Inflammatory macrophage treated with lipopolysaccharide for 1 hour (primary cell): ENCODE data around the gene ANK2.
"Not testable (repeated sequence)": the region's sequence is repeated elsewhere in the genome, so short reads cannot be mapped to it uniquely, and the experiment has no call there.

ENCODE experiments used
- DNase-seq, 2 donors: peaks; one replicate each; pipeline ENCODE4 v3.0.0-alpha.2; 2020 to 2022

ANK2 gene

GRCh38 chr4:113222471-113222870 is 173.0 kb downstream of the ANK2 start:
- no peak for DNase-seq

- DNase-seq = no peak
Measured at GRCh38 chr4:113223001-113223400, 173.5 kb downstream of the ANK2 start.

GRCh38 chr4:113232194-113232593 is 182.7 kb downstream of the ANK2 start:
- no peak for DNase-seq

- no peak for DNase-seq
Measured at GRCh38 chr4:113236916-113237315, 187.5 kb downstream of the ANK2 start.

GRCh38 chr4:113243312-113243711 is 193.9 kb downstream of the ANK2 start:
- DNase-seq = no peak

GRCh38 chr4:113244747-113245146 is 195.3 kb downstream of the ANK2 start:
- DNase-seq = not testable (repeated sequence)

- no peak for DNase-seq
Measured at GRCh38 chr4:113248320-113248719, 198.9 kb downstream of the ANK2 start.

GRCh38 chr4:113255628-113256027 is 206.2 kb downstream of the ANK2 start:
- DNase-seq = no peak

GRCh38 chr4:113256946-113257345 is 207.5 kb downstream of the ANK2 start:
- DNase-seq = no peak

- no peak for DNase-seq
Measured at GRCh38 chr4:113260688-113261087, 211.2 kb downstream of the ANK2 start.

- DNase-seq = no peak
Measured at GRCh38 chr4:113263274-113263673, 213.8 kb downstream of the ANK2 start.

GRCh38 chr4:113270520-113271319 is 221.3 kb downstream of the ANK2 start:
- no peak for DNase-seq

- no peak for DNase-seq
Measured at GRCh38 chr4:113272523-113272922, 223.1 kb downstream of the ANK2 start.

- no peak for DNase-seq
Measured at GRCh38 chr4:113273721-113274220, 224.3 kb downstream of the ANK2 start.

GRCh38 chr4:113276464-113277170 is 227.2 kb downstream of the ANK2 start:
- DNase-seq = no peak

GRCh38 chr4:113278324-113278934 is 229.0 kb downstream of the ANK2 start:
- DNase-seq = peak; percentile 21 to 68

GRCh38 chr4:113285501-113285900 is 236.0 kb downstream of the ANK2 start:
- DNase-seq = no peak

GRCh38 chr4:113288257-113288656 is 238.8 kb downstream of the ANK2 start:
- DNase-seq = no peak

- DNase-seq = no peak
Measured at GRCh38 chr4:113288696-113289095, 239.2 kb downstream of the ANK2 start.

GRCh38 chr4:113289766-113290165 is 240.3 kb downstream of the ANK2 start:
- DNase-seq = no peak

- no peak for DNase-seq
Measured at GRCh38 chr4:113290666-113291065, 241.2 kb downstream of the ANK2 start.

GRCh38 chr4:113292371-113293042 is 243.1 kb downstream of the ANK2 start:
- no peak for DNase-seq

GRCh38 chr4:113293043-113293560 is 243.6 kb downstream of the ANK2 start:
- no peak for DNase-seq
